H1 (cell line): ENCODE data around the gene MARK3. TPM values are rescaled to one million over a fixed set of nuclear protein-coding genes. Genes with fewer than 3 reads are reported as not detected.

Experiments used
- CTCF ChIA-PET: fragments of 300-600 bp; sonication (Branson Sonifier 250); formaldehyde crosslinking; loops from one replicate; lab custom pipeline; 2021; ENCODE audit not compliant: partially characterized antibody; lab: Charles Lee
- POLR2A ChIA-PET: fragments of 300-600 bp; sonication (Branson Sonifier 250); formaldehyde crosslinking; loops from one replicate; lab custom pipeline; 2021; ENCODE audit warnings: inconsistent platforms; ENCODE audit not compliant: partially characterized antibody; lab: Charles Lee
- DNase-seq, 2 experiments: peaks; one replicate each; pipeline versions ENCODE4 v3.0.0 to v3.0.0-alpha.2; 2010 to 2022; ENCODE audit warnings: low spot score in 2 of 2, low read depth in 1 of 2, mixed read lengths in 1 of 2
- FAIRE-seq: peaks from 2 replicates; lab custom pipeline; 2011; peaks lifted over from hg19 to GRCh38; lab: Jason Lieb, UNC
- H2AFZ ChIP-seq: 2 replicates; pipeline ENCODE4 v1.8.1; 2012; ENCODE audit warnings: low read length, inconsistent platforms
- H2AK5ac ChIP-seq: 2 replicates; pipeline ENCODE4 v1.6.1; 2013; ENCODE audit warnings: low read depth, low read length
- H2BK120ac ChIP-seq: replicated peaks from 2 replicates; pipeline ENCODE3; 2013; ENCODE audit warnings: low read depth, low read length, inconsistent platforms
- H2BK12ac ChIP-seq: 2 replicates; pipeline ENCODE4 v1.6.1; 2013; ENCODE audit warnings: low read depth, low read length
- H2BK15ac ChIP-seq: 2 replicates; pipeline ENCODE4 v1.6.1; 2013; ENCODE audit warnings: low read length
- H2BK20ac ChIP-seq: 2 replicates; pipeline ENCODE4 v1.6.1; 2013; ENCODE audit warnings: low read length
- H2BK5ac ChIP-seq: 2 replicates; pipeline ENCODE4 v1.6.1; 2013; ENCODE audit warnings: low read depth, low read length
- H3K14ac ChIP-seq: 2 replicates; pipeline ENCODE4 v1.6.1; 2013; ENCODE audit warnings: inconsistent platforms; ENCODE audit not compliant: insufficient read length
- H3K18ac ChIP-seq: 2 replicates; pipeline ENCODE4 v1.6.1; 2013; ENCODE audit warnings: low read length; ENCODE audit errors: extremely low read depth
- H3K23ac ChIP-seq: 2 replicates; pipeline ENCODE4 v1.6.1; 2013; ENCODE audit warnings: inconsistent platforms; ENCODE audit not compliant: insufficient read length
- H3K23me2 ChIP-seq: 2 replicates; pipeline ENCODE4 v1.6.1; 2013; ENCODE audit warnings: low read depth, low read length
- H3K27ac ChIP-seq: 2 replicates; pipeline ENCODE4 v1.6.1; 2011; ENCODE audit warnings: low read depth, low read length, inconsistent platforms
- H3K27me3 ChIP-seq, 4 experiments: replicated peaks in 1 of 4; 1 replicate in 1 of 4; 2 replicates in 3 of 4; pipeline versions ENCODE4 v1.6.1 to v1.8.1; 2011 to 2013; ENCODE audit warnings: low read length in 3 of 4, mild to moderate bottlenecking in 3 of 4, inconsistent platforms in 2 of 4, mixed read lengths in 2 of 4, moderate library complexity in 1 of 4; ENCODE audit not compliant: control insufficient read depth in 3 of 4, insufficient read depth in 3 of 4; ENCODE audit errors: extremely low read depth in 1 of 4
- H3K36me3 ChIP-seq, 4 experiments: 2 replicates each; pipeline versions ENCODE4 v1.6.1 to v1.8.1; 2011 to 2013; ENCODE audit warnings: mild to moderate bottlenecking in 4 of 4, low read length in 3 of 4, moderate library complexity in 2 of 4, control low read depth in 1 of 4, inconsistent platforms in 1 of 4; ENCODE audit not compliant: insufficient read depth in 4 of 4, control insufficient read depth in 2 of 4
- H3K4ac ChIP-seq: replicated peaks from 2 replicates; pipeline ENCODE3; 2013; ENCODE audit warnings: low read length, low read depth, mixed read lengths, inconsistent platforms; ENCODE audit not compliant: insufficient read length
- H3K4me1 ChIP-seq, 4 experiments: replicated peaks in 1 of 4; 1 replicate in 1 of 4; 2 replicates in 3 of 4; pipeline versions ENCODE4 v1.6.1 to v1.8.1; 2011 to 2013; ENCODE audit warnings: low read length in 3 of 4, inconsistent platforms in 2 of 4, mixed read lengths in 1 of 4; ENCODE audit not compliant: insufficient read depth in 4 of 4, control insufficient read depth in 3 of 4
- H3K4me2 ChIP-seq, 2 experiments: 2 replicates each; pipeline versions ENCODE4 v1.6.1 to v1.8.1; 2011 to 2013; ENCODE audit warnings: low read depth in 2 of 2, low read length in 2 of 2, control low read depth in 1 of 2, inconsistent platforms in 1 of 2, mild to moderate bottlenecking in 1 of 2; ENCODE audit not compliant: insufficient read depth in 1 of 2
- H3K4me3 ChIP-seq, 4 experiments: fragments of 200-600, 300-600 bp in 1 of 4; sonication (generic), shearing (Covaris generic), sonication (Bioruptor Twin) in 1 of 4; 2 replicates each; pipeline versions ENCODE4 v1.5.1 to v1.8.1; 2011 to 2016; ENCODE audit warnings: low read length in 4 of 4, low read depth in 3 of 4, control low read depth in 2 of 4, inconsistent platforms in 2 of 4, mild to moderate bottlenecking in 2 of 4, mixed read lengths in 1 of 4, moderate library complexity in 1 of 4; ENCODE audit not compliant: insufficient read depth in 2 of 4; ENCODE audit errors: extremely low read depth in 1 of 4
- H3K56ac ChIP-seq: replicated peaks from 2 replicates; pipeline ENCODE3; 2013; ENCODE audit warnings: low read depth, mild to moderate bottlenecking, mixed read lengths, low read length, inconsistent platforms; ENCODE audit not compliant: insufficient read length
- H3K79me1 ChIP-seq: 2 replicates; pipeline ENCODE4 v1.6.1; 2013; ENCODE audit warnings: low read depth, low read length, control low read depth
- H3K79me2 ChIP-seq, 2 experiments: 2 replicates each; pipeline versions ENCODE4 v1.6.1 to v1.8.1; 2012 to 2013; ENCODE audit warnings: low read length in 2 of 2, mild to moderate bottlenecking in 2 of 2, inconsistent platforms in 1 of 2; ENCODE audit not compliant: insufficient read depth in 2 of 2, control insufficient read depth in 1 of 2
- H3K9ac ChIP-seq, 4 experiments: replicated peaks in 1 of 4; 1 replicate in 1 of 4; 2 replicates in 3 of 4; pipeline versions ENCODE4 v1.6.1 to v1.8.1; 2011 to 2013; ENCODE audit warnings: low read depth in 3 of 4, low read length in 3 of 4, control low read depth in 2 of 4, mild to moderate bottlenecking in 2 of 4, moderate library complexity in 2 of 4, inconsistent platforms in 1 of 4; ENCODE audit errors: extremely low read depth in 1 of 4
- H3K9me3 ChIP-seq, 2 experiments: 2 replicates each; pipeline versions ENCODE4 v1.6.1 to v1.8.1; 2012 to 2013; ENCODE audit warnings: mild to moderate bottlenecking in 2 of 2, moderate library complexity in 2 of 2, control low read depth in 1 of 2, inconsistent platforms in 1 of 2, low read depth in 1 of 2, low read length in 1 of 2, mixed read lengths in 1 of 2; ENCODE audit not compliant: insufficient read depth in 2 of 2
- H4K20me1 ChIP-seq, 2 experiments: replicated peaks in 1 of 2; 2 replicates each; pipeline versions ENCODE3 to v1.8.1; 2011 to 2013; ENCODE audit warnings: inconsistent platforms in 2 of 2, low read length in 2 of 2, mild to moderate bottlenecking in 1 of 2; ENCODE audit not compliant: insufficient read depth in 2 of 2, control insufficient read depth in 1 of 2
- H4K5ac ChIP-seq: 2 replicates; pipeline ENCODE4 v1.6.1; 2013; ENCODE audit warnings: low read length, low read depth, mixed read lengths, inconsistent platforms; ENCODE audit not compliant: insufficient read length
- H4K8ac ChIP-seq: 2 replicates; pipeline ENCODE4 v1.8.0; 2013; ENCODE audit warnings: mild to moderate bottlenecking, moderate library complexity, low read length, inconsistent platforms; ENCODE audit not compliant: insufficient read depth; ENCODE audit errors: extremely low read depth
- H4K91ac ChIP-seq: replicated peaks from 2 replicates; pipeline ENCODE3; 2013; ENCODE audit warnings: low read length, mixed read lengths, inconsistent platforms; ENCODE audit not compliant: insufficient read length
- BACH1 ChIP-seq: IDR thresholded peaks from 2 replicates; pipeline ENCODE4 v1.6.1; 2012; ENCODE audit warnings: low read length, improper control_type of control experiment
- MAX ChIP-seq: IDR thresholded peaks from 2 replicates; pipeline ENCODE4 v1.6.1; 2012; ENCODE audit warnings: inconsistent platforms
- NANOG ChIP-seq: IDR thresholded peaks from 2 replicates; pipeline ENCODE4 v1.6.1; 2011; ENCODE audit warnings: low read length, low read depth, mild to moderate bottlenecking, inconsistent platforms; ENCODE audit not compliant: insufficient read depth, poor library complexity, severe bottlenecking
- RXRA ChIP-seq: IDR thresholded peaks from 2 replicates; pipeline ENCODE4 v1.6.1; 2011; ENCODE audit warnings: low read depth, mild to moderate bottlenecking, low read length, moderate library complexity; ENCODE audit not compliant: insufficient read depth
- WGBS, 2 experiments: shearing (Covaris generic) in 1 of 2; methylation state at CpG; one replicate each; pipeline versions ENCODE4 v1.1.6 to v1.1.7; 2013 to 2015; ENCODE audit warnings: low lambda C conversion rate in 2 of 2, mixed read lengths in 2 of 2, inconsistent platforms in 1 of 2, low coverage in 1 of 2, missing lambda C conversion rate in 1 of 2; ENCODE audit not compliant: insufficient replicate concordance in 2 of 2, insufficient coverage in 1 of 2, insufficient read length in 1 of 2; ENCODE audit errors: extremely low coverage in 1 of 2, missing lambda C conversion rate in 1 of 2; 5-methylcytosine and 5-hydroxymethylcytosine counted together
- polyA plus RNA-seq, 7 experiments: library from polyadenylated mRNA; depleted of rRNA in 3 of 7; stranded (reverse) in 5 of 7; unstranded in 2 of 7; fragments of >200 nt in 5 of 7; fragments of 200-250 nt in 2 of 7; gene quantifications; 1 replicate in 5 of 7; 2 replicates in 1 of 7; 4 replicates in 1 of 7; pipeline versions ENCODE4 v1.2.1 to v1.2.3, GENCODE V29; 2011 to 2013; ENCODE audit warnings: missing spikeins in 2 of 7, mixed read lengths in 2 of 7
- total RNA-seq: library from RNA; stranded (reverse); fragmentation: NEBNext Ultra II Directional; extraction: Animal tissue kit (Norgen Biotek cat#: 25700); gene quantifications from 2 replicates; pipeline ENCODE4 v1.2.1, GENCODE V29; 2021

MARK3 gene
- total and polyA plus RNA-seq, 2 of the 8 experiments (the other 6 are each of a cell fraction or from before 2014, with no cell fraction given), result 39.4 to 76.9 TPM

- Histone ChIP-seq H3K14ac (no peak overlapping the region), H2AFZ (no peak overlapping the region), H3K4me2 (no peak overlapping the region), H3K27ac (no peak overlapping the region), H3K4ac (no peak overlapping the region), H3K23me2 (no peaks in the 10 kb centered on the region), H2BK5ac (no peak overlapping the region), H2BK20ac (no peak overlapping the region), H2AK5ac (no peak overlapping the region), H3K23ac (no peak overlapping the region), H3K36me3 (peaks cover 0 to 13% (median 1%) of the 10 kb centered on the region in 4 experiments; a peak in 5 of 8 replicates), H3K79me1 (no peaks in the 10 kb centered on the region), H3K4me3 (no peak overlapping the region), H4K5ac (no peak overlapping the region), H4K20me1 (peaks cover 6 to 15% of the 10 kb centered on the region in 2 experiments), H3K4me1 (peaks cover 1 to 10% (median 5%) of the 10 kb centered on the region in 4 experiments; a peak in 4 of 7 replicates), H3K9me3 (no peaks in the 10 kb centered on the region), H2BK12ac (no peak overlapping the region), H3K27me3 (no peaks in the 10 kb centered on the region), H2BK120ac (no peak overlapping the region), H2BK15ac (no peak overlapping the region), H4K8ac (no peak overlapping the region), H4K91ac (no peak overlapping the region), H3K18ac (no peak overlapping the region), H3K9ac (no peak overlapping the region), H3K79me2 (peaks cover 10 to 74% of the 10 kb centered on the region in 2 experiments), H3K56ac (no peak overlapping the region)
- POLR2A ChIA-PET, result interaction anchor here (0.7 kb wide), 1 partner anchor 78 kb away, joined by 3 read pairs; no protein-coding TSS in a partner anchor
- CTCF ChIA-PET, result interaction anchor here (1.1 to 4.8 kb wide), 4 partner anchors 10 to 14 kb away, joined by 3 to 34 read pairs (median 5); no protein-coding TSS in a partner anchor
- FAIRE-seq, result no peak
- WGBS, 2 experiments, result 96% methylated on average over 7 of the region's 7 CpGs; no CpG with 5 or more reads in 1 of the 2 experiments
- no peak for DNase-seq
- no peak for TF ChIP-seq RXRA
- TF ChIP-seq BACH1, result no peak
- no peak for TF ChIP-seq NANOG
- TF ChIP-seq MAX, result no peak
These were observed 19.7 kb downstream of the MARK3 start for GRCh38 chr14:103404920-103405319.
